Panc1 (cell line): Measurements from ENCODE around the gene ZNF326. TPM values are rescaled to one million over a fixed set of nuclear protein-coding genes. Genes with fewer than 3 reads are reported as not detected.
"Not testable (repeated sequence)": the region's sequence is repeated elsewhere in the genome, so short reads cannot be mapped to it uniquely, and the experiment has no call there.

Experiments
- ATAC-seq: fragments of 200-7000 bp; cut with Tn5 transposase; 2 replicates; pipeline ENCODE4 v1.9.1; 2020; ENCODE audit warnings: mild to moderate bottlenecking, moderate library complexity
- BruUV-seq: library from RNA; stranded (reverse); fragments of 400-500 nt; replicated peaks from 2 replicates; lab custom pipeline; 2021; lab: Mats Ljungman, UMichigan
- CTCF ChIA-PET: fragments of 300-600 bp; sonication (Branson Sonifier 250); formaldehyde crosslinking; loops from one replicate; lab custom pipeline; 2022; ENCODE audit warnings: antibody characterized with exemption; lab: Charles Lee
- POLR2A ChIA-PET: fragments of 300-600 bp; sonication (Branson Sonifier 250); formaldehyde crosslinking; loops from one replicate; lab custom pipeline; 2022; ENCODE audit warnings: antibody characterized with exemption; lab: Charles Lee
- DNase-seq: peaks from one replicate; pipeline ENCODE4 v3.0.0-alpha.2; 2010; ENCODE audit warnings: low read depth, low spot score
- H3K27ac ChIP-seq: 2 replicates; pipeline ENCODE4 v1.5.1; 2011; ENCODE audit warnings: mild to moderate bottlenecking, low read length, inconsistent platforms
- H3K27me3 ChIP-seq: fragments of 200-500 bp; sonication (Bioruptor generic); 2 replicates; pipeline ENCODE4 v1.6.0; 2014; ENCODE audit warnings: low read length, inconsistent platforms; ENCODE audit not compliant: control insufficient read depth, insufficient read depth
- H3K36me3 ChIP-seq: fragments of 200-500 bp; sonication (Bioruptor generic); 2 replicates; pipeline ENCODE4 v1.5.1; 2014; ENCODE audit warnings: inconsistent platforms, mild to moderate bottlenecking, low read length, moderate library complexity; ENCODE audit not compliant: control insufficient read depth, insufficient read depth
- H3K4me1 ChIP-seq: 2 replicates; pipeline ENCODE4 v1.5.1; 2011; ENCODE audit warnings: inconsistent platforms, mild to moderate bottlenecking, low read length, moderate library complexity; ENCODE audit not compliant: control insufficient read depth, insufficient read depth
- H3K4me3 ChIP-seq, 2 experiments: 2 replicates each; pipeline ENCODE4 v1.5.1; 2011 to 2012; ENCODE audit warnings: low read depth in 2 of 2, low read length in 2 of 2, mild to moderate bottlenecking in 2 of 2, inconsistent platforms in 1 of 2, moderate library complexity in 1 of 2
- H3K9me3 ChIP-seq: fragments of 200-500 bp; sonication (Bioruptor generic); 2 replicates; pipeline ENCODE4 v1.5.1; 2014; ENCODE audit warnings: low read depth, mild to moderate bottlenecking, inconsistent platforms, low read length, moderate library complexity; ENCODE audit not compliant: control insufficient read depth, insufficient read depth
- CTCF ChIP-seq: fragments of 450-650 bp; IDR thresholded peaks from 2 replicates; pipeline ENCODE4 v1.5.1; 2017; ENCODE audit warnings: mild to moderate bottlenecking
- REST ChIP-seq, 2 experiments: IDR thresholded peaks; 2 replicates each; pipeline ENCODE4 v1.6.1; 2011 to 2012; ENCODE audit warnings: low read depth in 2 of 2, control low read depth in 1 of 2, low read length in 1 of 2, mild to moderate bottlenecking in 1 of 2, moderate library complexity in 1 of 2; ENCODE audit not compliant: insufficient read depth in 1 of 2
- SIN3A ChIP-seq: IDR thresholded peaks from 2 replicates; pipeline ENCODE4 v1.6.1; 2012; ENCODE audit warnings: low read depth, mild to moderate bottlenecking, low read length, moderate library complexity, borderline replicate concordance; ENCODE audit not compliant: insufficient read depth
- TCF7L2 ChIP-seq: IDR thresholded peaks from 2 replicates; pipeline ENCODE4 v1.6.1; 2011; ENCODE audit warnings: mild to moderate bottlenecking, low read depth, low read length, inconsistent platforms
- in situ Hi-C: cut with HindIII; loops from 2 replicates; pipeline ENCODE4 v1.10.0; 2016; ENCODE audit warnings: low sequenced_read_pairs, low pct_unique_long_range_greater_than_20kb
- intact Hi-C: fragments of 100-400 bp; cut with micrococcal nuclease; formaldehyde crosslinking; loops from one replicate; pipeline ENCODE4 v1.10.0; 2022; ENCODE audit not compliant: unreplicated experiment
- total RNA-seq: library from RNA; stranded (reverse); gene quantifications from one replicate; pipeline ENCODE4 v1.2.1, GENCODE V29; 2021; ENCODE audit not compliant: unreplicated experiment

ZNF326 gene
- total RNA-seq, 1 experiment from 2014 or later: 19.7 TPM

- ChIA-PET CTCF (interaction anchor here (0.7 kb wide), 1 partner anchor 46 kb away, joined by 3 read pairs; no protein-coding TSS in a partner anchor), POLR2A (no interaction called here)
- intact Hi-C loops: loop anchor here (5.0 kb wide), 1 partner anchor 64 kb away; no protein-coding TSS in a partner anchor
- Histone ChIP-seq H3K4me1 (no peaks in the 10 kb centered on the region), H3K9me3 (no peaks in the 10 kb centered on the region), H3K27me3 (peaks cover 6% of the 10 kb centered on the region; the same call in 1 of the 2 replicates), H3K4me3 (no peak overlapping the region), H3K36me3 (no peaks in the 10 kb centered on the region), H3K27ac (no peak overlapping the region)
- in situ Hi-C loops: no loop called here
- no TSS peak for BruUV-seq
- no peak for ATAC-seq
- no peak for DNase-seq
- TF ChIP-seq TCF7L2: no peak
These were observed 53.1 kb downstream of the ZNF326 start for GRCh38 chr1:90048043-90048442.

GRCh38 chr1:90062700-90063643, 68.1 kb downstream of the ZNF326 start:
- CTCF ChIA-PET, in situ Hi-C loops, H3K9me3 ChIP-seq, H3K27ac ChIP-seq, DNase-seq, H3K4me1 ChIP-seq, H3K4me3 ChIP-seq, POLR2A ChIA-PET, BruUV-seq, H3K36me3 ChIP-seq, intact Hi-C loops, ATAC-seq: not testable (repeated sequence)
- H3K27me3 ChIP-seq: peaks cover 24% of the 10 kb centered on the region

- H3K4me3 ChIP-seq, in situ Hi-C loops, BruUV-seq, intact Hi-C loops, H3K4me1 ChIP-seq, ATAC-seq, POLR2A ChIA-PET, H3K9me3 ChIP-seq, CTCF ChIA-PET, H3K36me3 ChIP-seq, H3K27ac ChIP-seq, DNase-seq: not testable (repeated sequence)
- H3K27me3 ChIP-seq: peaks cover 24% of the 10 kb centered on the region
These were observed 69.2 kb downstream of the ZNF326 start for GRCh38 chr1:90064109-90064508.

GRCh38 chr1:90067194-90067931, 72.5 kb downstream of the ZNF326 start:
- DNase-seq (no peak), ATAC-seq (no peak)
- peaks cover 33% of the 10 kb centered on the region for H3K27me3 ChIP-seq
- H3K4me1 ChIP-seq: no peaks in the 10 kb centered on the region
- no peak overlapping the region for H3K4me3 ChIP-seq
- H3K27ac ChIP-seq: no peak overlapping the region
- no peaks in the 10 kb centered on the region; the same call in 1 of the 2 replicates for H3K36me3 ChIP-seq
- POLR2A ChIA-PET: no interaction called here
- no peaks in the 10 kb centered on the region for H3K9me3 ChIP-seq
- no TSS peak for BruUV-seq
- TF ChIP-seq TCF7L2 (no peak), SIN3A (no peak), REST (IDR thresholded peaks at IDR 0.05; ENCODE audit: insufficient read depth in 1 of 2, low read depth in 2 of 2, low read length in 1 of 2) (no peak), CTCF (no peak)
- CTCF ChIA-PET: no interaction called here
- in situ Hi-C loops: no loop called here
- intact Hi-C loops: no loop called here
